Fibroblast of villous mesenchyme (primary cell): ENCODE measurements around the gene RTF1. TPM values are rescaled to one million over a fixed set of nuclear protein-coding genes. Genes with fewer than 3 reads are reported as not detected.

Experiments used
- DNase-seq: peaks from one replicate; pipeline ENCODE4 v3.0.0-alpha.2; 2010; ENCODE audit warnings: low read depth
- H3K4me3 ChIP-seq: 2 replicates; pipeline ENCODE4 v1.5.1; 2011; ENCODE audit warnings: low read depth, mild to moderate bottlenecking, low read length
- CTCF ChIP-seq: IDR thresholded peaks from 2 replicates; pipeline ENCODE4 v1.5.1; 2012; ENCODE audit warnings: low read depth, mild to moderate bottlenecking, low read length; ENCODE audit not compliant: insufficient read depth
- small RNA-seq: library from RNA; depleted of rRNA; stranded (forward); fragments of <200 nt; gene quantifications from one replicate; pipeline ENCODE3, GENCODE V24; 2012
- total RNA-seq: library from RNA; depleted of rRNA; stranded (reverse); fragments of >200 nt; gene quantifications from 2 replicates; pipeline ENCODE4 v1.2.3, GENCODE V29; 2012

Gene RTF1
- total RNA-seq, 1 donor: 37.1 TPM

- TF ChIP-seq CTCF: no peak
- peak; percentile 38 for DNase-seq
Measured at GRCh38 chr15:41513506-41514227, 96.8 kb downstream of the RTF1 start, which contains the start of gene LTK. LTK (minus strand) TSS chr15:41513827; CDS start chr15:41513709, 118 bp downstream.

GRCh38 chr15:41517895-41518449 is 101.1 kb downstream of the RTF1 start:
- no peak for TF ChIP-seq CTCF
- DNase-seq: no peak
- no peak overlapping the region for H3K4me3 ChIP-seq

More at GRCh38 chr15:41513506-41514227, 96.8 kb downstream of the RTF1 start, which contains the start of gene LTK:
- H3K4me3 ChIP-seq: peak within 1 kb of the TSS; percentile 63

- no peak for DNase-seq
- no peak overlapping the region for H3K4me3 ChIP-seq
- no peak for TF ChIP-seq CTCF
Measured at GRCh38 chr15:41520636-41521035, 103.7 kb downstream of the RTF1 start.

- DNase-seq: no peak
- no peak for TF ChIP-seq CTCF
- H3K4me3 ChIP-seq: no peak overlapping the region
Measured at GRCh38 chr15:41521614-41522013, 104.7 kb downstream of the RTF1 start.

GRCh38 chr15:41523097-41523496 is 106.2 kb downstream of the RTF1 start:
- no peak for TF ChIP-seq CTCF
- DNase-seq: no peak
- H3K4me3 ChIP-seq: no peak overlapping the region

GRCh38 chr15:41530363-41530956 is 113.6 kb downstream of the RTF1 start:
- TF ChIP-seq CTCF: no peak
- H3K4me3 ChIP-seq: no peak overlapping the region
- no peak for DNase-seq

Small RNA genes within 50 kb of the gene (small RNA-seq; reads per million reads assigned to genes)
- gene RNU6-1169P: not detected

Other genes starting within 250 kb of the RTF1 start
- gene EXD1, start 186.3 kb upstream of the RTF1 start, total RNA-seq: under 0.01 TPM in 1 of 2 replicates, not detected in the other
- gene CHP1, start 185.8 kb upstream of the RTF1 start, total RNA-seq: 87.9 and 111 TPM in 2 replicates
- gene OIP5, start 84.5 kb upstream of the RTF1 start, total RNA-seq: 2.6 and 8.6 TPM in 2 replicates
- 28.3 and 59.2 TPM in 2 replicates for gene NUSAP1, start 84.2 kb upstream of the RTF1 start, total RNA-seq
- gene NDUFAF1, start 14.6 kb upstream of the RTF1 start, total RNA-seq: 27.4 and 28.5 TPM in 2 replicates
- gene ITPKA, start 76.8 kb downstream of the RTF1 start, total RNA-seq: 0.86 and 1.6 TPM in 2 replicates
- gene LTK, start 96.7 kb downstream of the RTF1 start, total RNA-seq: 0.86 and 1.6 TPM in 2 replicates
- gene RPAP1, start 127.2 kb downstream of the RTF1 start, total RNA-seq: 14.8 and 26.8 TPM in 2 replicates
- gene TYRO3, start 142.1 kb downstream of the RTF1 start, total RNA-seq: 13.8 and 14.5 TPM in 2 replicates
- 27.7 and 41.5 TPM in 2 replicates for gene MGA, start 243.3 kb downstream of the RTF1 start, total RNA-seq